Upper lobe of left lung (tissue), 4 donors: Measurements from ENCODE around the gene NR3C2.

Experiments
- EP300 ChIP-seq, 4 donors: sonication (generic); formaldehyde crosslinking; IDR thresholded peaks; one replicate each; pipeline ENCODE4 v1.5.1; 2017; ENCODE audit warnings: antibody characterized with exemption in 4 of 4, control low read depth in 2 of 4
- POLR2AphosphoS5 ChIP-seq, 2 donors: sonication (generic); formaldehyde crosslinking; IDR thresholded peaks; one replicate each; pipeline ENCODE4 v1.5.1; 2017; ENCODE audit warnings: antibody characterized with exemption in 2 of 2
- TF ChIP-seq, protein P1 (sequence below), 6 experiments: fragments of 450-650 bp in 4 of 6; fragments of 200-600 bp in 2 of 6; sonication (generic) in 2 of 6; IDR thresholded peaks; one replicate each; pipeline ENCODE4 v1.5.1; 2016 to 2019; ENCODE audit warnings: antibody characterized with exemption in 6 of 6

DNA sequence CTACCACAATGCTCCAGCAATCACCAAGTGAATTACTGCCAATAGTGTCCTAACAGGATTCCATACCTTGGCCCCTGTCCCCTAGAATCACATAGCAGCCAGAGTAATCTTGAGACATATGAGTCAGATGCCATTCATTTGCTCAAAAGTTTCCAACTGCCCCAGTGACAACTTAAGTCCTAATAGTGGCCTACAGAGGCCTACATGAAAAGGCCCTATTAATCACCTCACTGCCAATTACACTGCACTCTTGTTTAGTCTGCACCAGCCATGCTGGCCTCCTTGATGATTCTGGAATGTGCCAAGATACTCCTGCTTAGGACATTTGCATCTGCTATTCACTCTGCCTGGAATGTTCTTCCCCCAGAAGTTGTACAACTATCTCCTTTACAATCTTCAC is 130.7 kb downstream of the NR3C2 start:
- TF ChIP-seq, protein P1, sequence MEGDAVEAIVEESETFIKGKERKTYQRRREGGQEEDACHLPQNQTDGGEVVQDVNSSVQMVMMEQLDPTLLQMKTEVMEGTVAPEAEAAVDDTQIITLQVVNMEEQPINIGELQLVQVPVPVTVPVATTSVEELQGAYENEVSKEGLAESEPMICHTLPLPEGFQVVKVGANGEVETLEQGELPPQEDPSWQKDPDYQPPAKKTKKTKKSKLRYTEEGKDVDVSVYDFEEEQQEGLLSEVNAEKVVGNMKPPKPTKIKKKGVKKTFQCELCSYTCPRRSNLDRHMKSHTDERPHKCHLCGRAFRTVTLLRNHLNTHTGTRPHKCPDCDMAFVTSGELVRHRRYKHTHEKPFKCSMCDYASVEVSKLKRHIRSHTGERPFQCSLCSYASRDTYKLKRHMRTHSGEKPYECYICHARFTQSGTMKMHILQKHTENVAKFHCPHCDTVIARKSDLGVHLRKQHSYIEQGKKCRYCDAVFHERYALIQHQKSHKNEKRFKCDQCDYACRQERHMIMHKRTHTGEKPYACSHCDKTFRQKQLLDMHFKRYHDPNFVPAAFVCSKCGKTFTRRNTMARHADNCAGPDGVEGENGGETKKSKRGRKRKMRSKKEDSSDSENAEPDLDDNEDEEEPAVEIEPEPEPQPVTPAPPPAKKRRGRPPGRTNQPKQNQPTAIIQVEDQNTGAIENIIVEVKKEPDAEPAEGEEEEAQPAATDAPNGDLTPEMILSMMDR (IDR thresholded peaks at IDR 0.05) = no peak
- TF ChIP-seq POLR2AphosphoS5 (IDR thresholded peaks at IDR 0.05) = no peak
- TF ChIP-seq EP300 (IDR thresholded peaks at IDR 0.05) = no peak
